HG03097 (cell line): Measurements from ENCODE around the gene KLF1.
"Not testable (repeated sequence)": the region's sequence is repeated elsewhere in the genome, so short reads cannot be mapped to it uniquely, and the experiment has no call there.

Experiments used
- ATAC-seq: cut with Tn5 transposase; IDR thresholded peaks from one replicate; pipeline ENCODE4 v1.9.1; 2021; ENCODE audit not compliant: unreplicated experiment, low FRiP score

KLF1 gene

GRCh38 chr19:12868540-12869112 lies 18.4 kb downstream of the KLF1 start:
- no peak for ATAC-seq

GRCh38 chr19:12867120-12868099 lies 19.6 kb downstream of the KLF1 start:
- ATAC-seq, result peak; percentile 46

DNA sequence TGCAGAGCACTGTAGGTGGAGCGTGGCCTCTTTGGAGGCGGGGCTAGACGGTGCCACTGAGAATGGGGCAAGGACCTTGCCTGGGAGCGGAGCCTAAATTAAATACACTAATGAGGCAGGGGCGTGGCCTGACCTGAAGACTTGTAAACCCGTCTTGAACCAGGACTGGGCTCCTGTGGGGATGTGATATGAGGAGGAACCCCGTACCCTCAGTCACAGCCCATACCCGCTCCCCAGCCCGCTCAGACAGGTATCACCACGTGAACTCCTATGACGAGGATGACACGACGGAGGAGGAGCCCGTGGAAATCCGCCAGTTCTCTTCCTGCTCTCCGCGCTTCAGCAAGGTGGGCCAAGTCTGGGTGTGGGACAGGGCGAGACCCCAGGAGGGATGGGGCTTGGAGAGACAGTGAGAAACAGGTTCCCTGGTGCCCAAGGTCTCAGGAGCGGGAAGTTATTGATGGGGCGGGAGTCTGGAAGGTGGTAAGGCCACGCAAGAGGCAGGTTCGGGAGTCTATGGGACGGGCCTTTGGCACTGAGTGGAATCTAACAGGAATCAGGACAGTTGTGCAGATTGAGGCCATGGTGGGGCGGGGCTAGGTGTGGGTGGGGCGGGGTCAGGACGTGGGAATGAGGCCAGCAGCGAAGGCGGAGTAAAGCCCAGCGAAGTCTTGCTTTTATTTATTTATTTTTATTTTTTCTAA lies 20.4 kb downstream of the KLF1 start:
- no peak for ATAC-seq

DNA sequence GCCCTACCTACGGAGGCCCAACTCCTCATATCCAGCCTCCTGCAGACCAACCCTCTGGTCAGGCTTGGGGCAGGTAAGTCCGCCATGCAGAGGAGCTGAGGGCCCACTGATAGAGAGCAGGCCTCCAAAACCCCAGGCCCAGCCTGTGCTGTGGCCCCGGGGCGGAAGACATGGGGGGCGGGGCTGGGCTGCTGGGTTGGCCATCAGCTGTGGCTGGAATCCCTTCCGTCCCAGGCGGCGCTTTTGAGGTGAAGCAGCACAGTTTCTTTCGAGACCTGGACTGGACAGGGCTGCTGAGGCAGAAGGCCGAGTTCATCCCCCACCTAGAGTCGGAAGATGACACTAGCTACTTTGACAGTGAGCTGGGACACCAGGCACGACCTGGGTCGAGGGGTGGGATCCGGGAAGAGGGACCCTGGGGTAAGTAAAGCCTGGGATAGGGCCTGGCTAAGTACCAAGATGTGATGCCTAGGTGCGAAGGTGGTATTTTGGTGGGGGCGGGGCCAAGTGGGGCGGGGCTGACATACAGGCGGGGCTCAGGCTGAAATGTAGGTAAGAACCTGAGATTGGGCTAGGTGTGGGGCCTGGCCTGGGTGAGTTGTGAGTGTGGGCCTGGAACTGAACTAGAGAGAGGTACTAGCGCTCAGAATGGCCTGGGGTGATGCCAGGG lies 21.1 kb downstream of the KLF1 start:
- no peak for ATAC-seq

- ATAC-seq, result no peak
Observed at GRCh38 chr19:12864721-12865715, 22.0 kb downstream of the KLF1 start.

GRCh38 chr19:12864143-12864542 lies 22.9 kb downstream of the KLF1 start:
- no peak for ATAC-seq

DNA sequence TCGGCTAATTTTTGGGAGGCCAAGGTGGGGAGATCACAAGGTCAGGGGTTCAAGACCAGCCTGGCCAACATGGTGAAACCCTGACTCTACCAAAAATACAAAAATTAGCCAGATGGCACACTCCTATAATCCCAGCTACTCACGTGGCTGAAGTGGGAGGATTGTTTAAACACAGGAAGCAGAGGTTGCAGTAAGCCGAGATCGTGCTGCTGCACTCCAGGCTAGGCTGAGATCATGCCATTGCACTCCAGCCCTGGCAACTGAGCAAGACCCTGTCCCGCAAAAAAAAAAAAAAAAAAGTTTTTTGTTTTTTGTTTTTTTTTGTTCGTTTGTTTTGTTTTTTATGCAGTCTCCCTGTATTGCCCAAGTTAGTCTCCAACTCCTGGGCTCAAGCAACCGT lies 27.5 kb downstream of the KLF1 start:
- no peak for ATAC-seq

GRCh38 chr19:12858041-12858928 lies 28.7 kb downstream of the KLF1 start:
- ATAC-seq, result no peak

DNA sequence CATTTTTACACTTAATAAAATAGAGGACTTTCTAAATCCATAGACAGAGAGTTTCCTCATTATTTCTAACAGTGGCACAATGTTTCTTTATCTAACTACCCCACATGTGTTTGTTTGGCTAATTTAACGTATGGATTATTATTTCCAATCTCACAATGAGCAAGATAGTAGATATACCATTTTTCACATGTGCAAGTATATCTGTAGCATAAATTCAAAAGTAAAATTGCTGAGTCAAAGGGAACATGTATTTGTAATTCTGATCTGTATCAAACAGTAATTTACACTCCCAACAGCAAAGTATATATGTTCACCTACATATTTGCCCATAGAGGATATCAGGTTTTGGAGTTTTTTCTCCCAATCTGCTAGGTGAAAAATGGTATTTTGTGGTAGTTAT lies 30.3 kb downstream of the KLF1 start:
- no peak for ATAC-seq

DNA sequence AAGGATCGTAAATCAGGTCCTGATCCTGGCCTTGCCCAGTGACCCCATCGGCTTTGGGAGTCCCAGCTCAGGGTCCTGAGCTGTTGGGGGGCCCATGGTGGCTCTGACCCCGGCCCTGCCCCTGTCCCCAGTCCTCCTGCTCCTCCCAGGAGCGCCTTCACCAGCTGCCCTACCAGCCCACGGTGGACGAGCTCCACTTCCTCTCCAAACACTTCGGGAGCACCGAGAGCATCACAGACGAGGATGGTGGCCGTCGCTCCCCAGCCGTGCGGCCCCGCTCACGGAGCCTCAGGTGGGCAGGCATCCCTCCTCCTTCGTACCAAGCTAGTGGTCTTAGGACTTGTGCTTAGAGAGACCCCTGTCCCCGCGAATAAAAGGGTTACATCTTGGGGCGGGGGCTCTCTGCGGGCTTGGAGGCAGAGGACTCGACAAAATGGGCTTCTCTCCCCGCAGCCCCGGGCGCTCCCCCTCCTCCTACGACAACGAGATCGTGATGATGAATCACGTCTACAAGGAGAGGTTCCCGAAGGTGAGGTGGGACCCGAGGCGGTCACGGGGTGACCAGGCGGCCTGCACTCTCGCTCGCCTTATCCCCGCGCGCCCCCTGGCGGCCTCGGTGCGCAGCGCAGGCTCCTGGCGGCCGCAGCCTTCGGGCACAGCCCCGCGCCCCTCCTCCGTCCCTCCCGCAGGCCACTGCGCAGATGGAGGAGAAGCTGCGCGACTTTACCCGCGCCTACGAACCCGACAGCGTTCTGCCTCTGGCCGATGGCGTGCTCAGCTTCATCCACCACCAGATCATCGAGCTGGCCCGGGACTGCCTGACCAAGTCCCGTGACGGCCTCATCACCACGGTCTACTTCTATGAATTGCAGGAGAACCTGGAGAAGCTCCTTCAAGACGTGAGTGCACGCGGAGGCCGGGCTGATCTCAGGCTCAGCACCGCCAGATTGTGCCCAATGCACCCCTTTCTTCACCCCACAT lies 39.6 kb downstream of the KLF1 start:
- no peak for ATAC-seq

GRCh38 chr19:12846613-12847012 lies 40.4 kb downstream of the KLF1 start:
- not testable (repeated sequence) for ATAC-seq

- ATAC-seq, result no peak
Observed at GRCh38 chr19:12843999-12844732, 42.8 kb downstream of the KLF1 start.

DNA sequence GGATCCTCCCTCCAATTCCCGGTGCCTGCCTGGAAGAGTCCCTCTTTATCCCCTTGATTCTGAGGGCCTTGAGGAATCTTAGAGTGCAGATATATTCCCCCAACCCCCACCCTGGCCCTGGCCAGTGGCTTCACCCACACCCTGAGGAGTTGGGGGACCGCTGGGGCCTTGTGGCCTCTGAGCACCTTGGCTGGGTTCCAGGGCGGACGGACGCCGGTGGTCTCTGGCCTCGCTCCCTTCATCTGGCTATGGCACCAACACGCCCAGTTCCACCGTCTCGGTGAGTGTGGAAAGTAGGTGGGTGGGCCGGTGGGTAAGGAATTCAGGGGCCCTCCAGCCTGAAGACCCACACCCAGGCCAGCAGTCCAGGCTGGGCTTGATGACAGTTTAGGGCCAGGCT lies 43.7 kb downstream of the KLF1 start:
- ATAC-seq, result no peak

- no peak for ATAC-seq
Observed at GRCh38 chr19:12842511-12842910, 44.5 kb downstream of the KLF1 start.

DNA sequence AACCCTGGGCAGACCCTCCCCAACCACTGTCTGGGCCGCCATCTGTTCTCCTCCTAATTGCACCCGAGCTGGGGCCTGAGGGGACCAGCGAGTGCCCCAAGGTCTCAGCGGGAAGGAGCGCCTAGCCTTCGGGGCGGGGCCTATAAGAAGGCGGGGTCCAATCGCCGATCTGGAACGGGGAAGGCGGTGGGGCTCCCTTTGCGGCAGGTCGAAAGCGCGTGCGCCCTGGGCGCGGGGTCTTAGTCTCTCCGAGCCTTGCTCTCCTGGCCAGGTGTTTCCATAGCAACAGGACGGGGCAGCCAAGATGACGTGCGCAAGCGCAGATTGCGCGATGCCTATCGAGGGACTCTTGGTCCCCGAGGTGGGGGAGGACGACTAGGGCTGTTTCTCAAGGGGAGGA lies 45.9 kb downstream of the KLF1 start:
- no peak for ATAC-seq

- no peak for ATAC-seq
Observed at GRCh38 chr19:12840091-12841079, 46.6 kb downstream of the KLF1 start.
